Mucosa of descending colon (tissue), 3 donors: ENCODE measurements around the gene SLC37A4. TPM values are rescaled to one million over a fixed set of nuclear protein-coding genes. Genes with fewer than 3 reads are reported as not detected.

Experiments used
- ATAC-seq: fragments of 200-7000 bp; cut with Tn5 transposase; one replicate; pipeline ENCODE4 v1.9.1; 2020; ENCODE audit warnings: mild to moderate bottlenecking, moderate library complexity
- DNase-seq, 3 donors: peaks; one replicate each; pipeline ENCODE4 v3.0.0-alpha.2; 2020
- H3K36me3 ChIP-seq: fragments of 200-600 bp; one replicate; pipeline ENCODE4 v1.8.0; 2021; ENCODE audit warnings: low read depth, mild to moderate bottlenecking
- H3K4me1 ChIP-seq: fragments of 200-600 bp; one replicate; pipeline ENCODE4 v1.8.0; 2021; ENCODE audit warnings: low read depth, mild to moderate bottlenecking
- H3K4me3 ChIP-seq: fragments of 200-600 bp; one replicate; pipeline ENCODE4 v1.8.0; 2021; ENCODE audit warnings: mild to moderate bottlenecking
- H3K9me3 ChIP-seq: fragments of 200-600 bp; one replicate; pipeline ENCODE4 v1.8.0; 2021; ENCODE audit warnings: mild to moderate bottlenecking
- CTCF ChIP-seq: fragments of 200-600 bp; IDR thresholded peaks from one replicate; pipeline ENCODE4 v1.8.0; 2022; ENCODE audit warnings: antibody characterized with exemption, mild to moderate bottlenecking
- intact Hi-C, 2 donors: fragments of 100-400 bp; cut with DNase I in 1 of 2; cut with micrococcal nuclease in 1 of 2; formaldehyde crosslinking; loops; one replicate each; pipeline versions ENCODE4 v1.11.0 to v1.11.1; 2022; cut with DNase I, micrococcal nuclease
- total RNA-seq, 3 donors: library from RNA; stranded (reverse); fragmentation: NEBNext Ultra II Directional in 2 of 3; extraction: Animal tissue kit (Norgen Biotek cat#: 25700) in 2 of 3; gene quantifications; one replicate each; pipeline versions ENCODE4 v1.2.1 to v1.2.4, GENCODE V29; 2021 to 2023
- donor health status: DM: no; HTN: no; CAD: no; lungs with moderate emphysema.
- donor health status: DM: no; HTN: no; CAD: no.
- donor health status: DM: no; HTN: yes; CAD: no.

Gene SLC37A4
- total RNA-seq, 3 donors from 2014 or later, result 23.3 to 70.8 (median 57.0) TPM

GRCh38 chr11:119012629-119013170 lies 18.0 kb downstream of the SLC37A4 start:
- intact Hi-C loops, result no loop called here
- no peak for TF ChIP-seq CTCF
- peaks cover 9% of the 10 kb centered on the region for H3K4me1 ChIP-seq
- no peak for DNase-seq
- no peaks in the 10 kb centered on the region for H3K36me3 ChIP-seq
- ATAC-seq, result no peak
- H3K4me3 ChIP-seq, result no peak overlapping the region
- no peaks in the 10 kb centered on the region for H3K9me3 ChIP-seq

- Histone ChIP-seq H3K4me3 (no peak overlapping the region), H3K36me3 (no peaks in the 10 kb centered on the region), H3K4me1 (peaks cover 2% of the 10 kb centered on the region), H3K9me3 (no peaks in the 10 kb centered on the region)
- peak; percentile 21 for ATAC-seq
- no peak for TF ChIP-seq CTCF
- intact Hi-C loops, result no loop called here
- no peak for DNase-seq
These were observed 19.1 kb downstream of the SLC37A4 start for GRCh38 chr11:119011476-119012053.

DNA sequence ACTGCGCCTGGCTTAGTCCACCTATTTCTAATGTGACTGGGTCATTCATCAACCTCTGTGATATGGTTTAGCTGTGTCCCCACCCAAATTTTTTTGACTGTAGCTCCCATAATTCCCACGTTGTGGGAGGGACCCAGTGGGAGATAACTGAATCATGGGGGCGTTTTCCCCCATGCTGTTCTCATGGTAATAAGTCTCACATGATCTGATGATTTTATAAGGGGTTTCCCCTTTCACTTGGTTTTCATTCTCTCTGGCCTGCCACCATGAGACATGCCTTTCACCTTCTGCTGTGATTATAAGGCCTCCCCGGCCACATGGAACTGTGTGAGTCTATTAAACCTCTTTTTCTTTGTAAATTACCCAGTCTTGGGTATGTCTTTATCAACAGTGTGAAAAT lies 24.0 kb downstream of the SLC37A4 start:
- Histone ChIP-seq H3K4me3 (no peak overlapping the region), H3K4me1 (no peaks in the 10 kb centered on the region), H3K9me3 (no peaks in the 10 kb centered on the region), H3K36me3 (no peaks in the 10 kb centered on the region)
- intact Hi-C loops, result no loop called here
- TF ChIP-seq CTCF, result no peak
- no peak for DNase-seq
- no peak for ATAC-seq

- intact Hi-C loops, result no loop called here
- TF ChIP-seq CTCF, result no peak
- no peaks in the 10 kb centered on the region for H3K36me3 ChIP-seq
These were observed 29.8 kb downstream of the SLC37A4 start for GRCh38 chr11:119000906-119001305.

GRCh38 chr11:118998822-118999221 lies 31.9 kb downstream of the SLC37A4 start:
- no peak overlapping the region for H3K4me3 ChIP-seq
- TF ChIP-seq CTCF, result no peak
- intact Hi-C loops, result no loop called here
- DNase-seq (no peak), ATAC-seq (no peak)
- no peaks in the 10 kb centered on the region for H3K36me3 ChIP-seq
- peaks cover 5% of the 10 kb centered on the region for H3K4me1 ChIP-seq
- H3K9me3 ChIP-seq, result no peaks in the 10 kb centered on the region

More at GRCh38 chr11:119000906-119001305, 29.8 kb downstream of the SLC37A4 start:
- no peak overlapping the region for H3K4me3 ChIP-seq
- ATAC-seq, result no peak
- no peak for DNase-seq
- no peaks in the 10 kb centered on the region for H3K9me3 ChIP-seq
- H3K4me1 ChIP-seq, result peaks cover 5% of the 10 kb centered on the region

GRCh38 chr11:118998388-118998717 lies 32.3 kb downstream of the SLC37A4 start:
- TF ChIP-seq CTCF, result no peak
- no peaks in the 10 kb centered on the region for H3K9me3 ChIP-seq
- H3K4me3 ChIP-seq, result peak overlapping the region; percentile 78
- H3K36me3 ChIP-seq, result no peaks in the 10 kb centered on the region
- ATAC-seq (peak; percentile 52), DNase-seq (no peak)
- intact Hi-C loops, result no loop called here
- H3K4me1 ChIP-seq, result peaks cover 5% of the 10 kb centered on the region
